Endothelial cell of umbilical vein (primary cell): ENCODE data around the gene HEBP1. TPM values are rescaled to one million over a fixed set of nuclear protein-coding genes. Genes with fewer than 3 reads are reported as not detected.

ENCODE experiments used
- BruUV-seq: library from RNA; stranded (reverse); fragments of 400-500 nt; replicated peaks from 2 replicates; lab custom pipeline; 2021; lab: Mats Ljungman, UMichigan
- CTCF ChIA-PET: fragments of 300-600, 350-600 bp; sonication (Branson Sonifier 250); formaldehyde crosslinking; loops from one replicate; lab custom pipeline; 2021; ENCODE audit warnings: antibody characterized with exemption, inconsistent platforms; lab: Charles Lee
- POLR2A ChIA-PET: fragments of 300-600, 350-600 bp; sonication (Branson Sonifier 250); formaldehyde crosslinking; loops from one replicate; lab custom pipeline; 2021; ENCODE audit warnings: antibody characterized with exemption, inconsistent platforms; lab: Charles Lee
- DNase-seq: peaks from one replicate; pipeline ENCODE4 v3.0.0-alpha.2; 2011; ENCODE audit warnings: low read depth, low spot score
- FAIRE-seq: peaks from 2 replicates; lab custom pipeline; 2011; peaks lifted over from hg19 to GRCh38; lab: Jason Lieb, UNC
- H2AFZ ChIP-seq: 2 replicates; pipeline ENCODE4 v1.6.0; 2012; ENCODE audit warnings: low read depth, low read length, control low read depth, inconsistent platforms
- H3K27ac ChIP-seq: 2 replicates; pipeline ENCODE4 v1.5.1; 2011; ENCODE audit warnings: low read depth, mild to moderate bottlenecking, control low read depth, low read length, moderate library complexity; ENCODE audit not compliant: insufficient read depth
- H3K27me3 ChIP-seq, 2 experiments: 2 replicates each; pipeline versions ENCODE4 v1.6.0 to v1.6.1; 2011; ENCODE audit warnings: low read length in 2 of 2, mixed read lengths in 1 of 2; ENCODE audit not compliant: control insufficient read depth in 2 of 2, insufficient read depth in 2 of 2
- H3K36me3 ChIP-seq, 2 experiments: 2 replicates in 1 of 2; 3 replicates in 1 of 2; pipeline ENCODE4 v1.5.1; 2011; ENCODE audit warnings: low read length in 2 of 2, mild to moderate bottlenecking in 1 of 2, moderate library complexity in 1 of 2; ENCODE audit not compliant: control insufficient read depth in 2 of 2, insufficient read depth in 2 of 2; ENCODE audit errors: extremely low read depth in 1 of 2
- H3K4me1 ChIP-seq: 3 replicates; pipeline ENCODE4 v1.5.1; 2011; ENCODE audit warnings: mild to moderate bottlenecking, low read length; ENCODE audit not compliant: control insufficient read depth, insufficient read depth; ENCODE audit errors: extremely low read depth
- H3K4me2 ChIP-seq: 2 replicates; pipeline ENCODE4 v1.6.1; 2011; ENCODE audit warnings: low read length, control low read depth, mixed read lengths; ENCODE audit not compliant: insufficient read depth
- H3K4me3 ChIP-seq, 3 experiments: fragments of 200-600 bp in 1 of 3; sonication (generic), shearing (Covaris generic) in 1 of 3; replicated peaks in 1 of 3; 2 replicates each; pipeline ENCODE4 v1.5.1; 2011 to 2016; ENCODE audit warnings: control low read depth in 3 of 3, low read length in 3 of 3, mild to moderate bottlenecking in 2 of 3, inconsistent platforms in 1 of 3, low read depth in 1 of 3, moderate library complexity in 1 of 3; ENCODE audit not compliant: insufficient read depth in 1 of 3
- H3K79me2 ChIP-seq: 2 replicates; pipeline ENCODE4 v1.6.0; 2012; ENCODE audit warnings: low read length, inconsistent platforms; ENCODE audit not compliant: control insufficient read depth, insufficient read depth
- H3K9ac ChIP-seq: replicated peaks from 2 replicates; pipeline ENCODE3; 2011; ENCODE audit warnings: low read length, control low read depth; ENCODE audit not compliant: insufficient read depth; ENCODE audit errors: extremely low read depth
- H3K9me1 ChIP-seq: replicated peaks from 3 replicates; pipeline ENCODE4 v1.6.0; 2011; ENCODE audit warnings: mild to moderate bottlenecking, low read length; ENCODE audit not compliant: control insufficient read depth, insufficient read depth; ENCODE audit errors: extremely low read depth
- H3K9me3 ChIP-seq: replicated peaks from 2 replicates; pipeline ENCODE4 v1.5.1; 2012; ENCODE audit warnings: low read length, inconsistent platforms; ENCODE audit not compliant: control insufficient read depth, insufficient read depth
- H4K20me1 ChIP-seq: replicated peaks from 2 replicates; pipeline ENCODE3; 2011; ENCODE audit warnings: mild to moderate bottlenecking, low read length; ENCODE audit not compliant: control insufficient read depth, insufficient read depth; ENCODE audit errors: extremely low read depth
- CTCF ChIP-seq, 2 donors: IDR thresholded peaks; 1 replicate in 1 of 2; 2 replicates in 1 of 2; pipeline ENCODE4 v1.5.1; 2011; ENCODE audit warnings: low read length in 2 of 2, mild to moderate bottlenecking in 2 of 2, moderate library complexity in 2 of 2, control low read depth in 1 of 2, inconsistent platforms in 1 of 2, low read depth in 1 of 2; ENCODE audit not compliant: insufficient read depth in 1 of 2; ENCODE audit errors: extremely low read depth in 1 of 2
- EZH2 ChIP-seq: IDR thresholded peaks from 2 replicates; pipeline ENCODE4 v1.6.1; 2012; ENCODE audit warnings: borderline replicate concordance, low read depth, mild to moderate bottlenecking, moderate library complexity, low read length, inconsistent platforms; ENCODE audit not compliant: severe bottlenecking
- POLR2AphosphoS5 ChIP-seq: IDR thresholded peaks from 2 replicates; pipeline ENCODE4 v1.6.1; 2012; ENCODE audit warnings: low read depth, mild to moderate bottlenecking, control low read depth, low read length, moderate library complexity; ENCODE audit not compliant: insufficient read depth
- dilution Hi-C: fragments of 300-500 bp; cut with MboI; formaldehyde crosslinking; loops from one replicate; pipeline ENCODE4 v1.15.0; 2019; ENCODE audit warnings: low sequenced_read_pairs; ENCODE audit not compliant: extremely low pct_ligation_motif_present
- intact Hi-C: fragments of 100-400 bp; cut with micrococcal nuclease; formaldehyde crosslinking; loops from one replicate; pipeline ENCODE4 v1.10.0; 2022
- polyA plus RNA-seq, 4 experiments: library from polyadenylated mRNA; depleted of rRNA in 3 of 4; stranded (reverse) in 3 of 4; unstranded in 1 of 4; fragments of >200 nt; gene quantifications; 2 replicates each; pipeline versions ENCODE4 v1.2.1 to v1.2.3, GENCODE V29; 2011 to 2012; ENCODE audit warnings: missing spikeins in 1 of 4
- total RNA-seq: library from RNA; stranded (reverse); gene quantifications from 2 replicates; pipeline ENCODE4 v1.2.3, GENCODE V29; 2021

The HEBP1 gene
- total and polyA plus RNA-seq, 2 donors (not counting 3 experiments of a cell fraction or from before 2014, with no cell fraction given), result 23.1 to 59.5 TPM

GRCh38 chr12:12986775-12987331 is 13.2 kb downstream of the HEBP1 start:
- no peak overlapping the region for H3K27ac ChIP-seq
- peaks cover 1% of the 10 kb centered on the region for H3K79me2 ChIP-seq
- DNase-seq (no peak), FAIRE-seq (no peak)
- H3K4me3 ChIP-seq, result no peak overlapping the region
- POLR2A ChIA-PET, result no interaction called here
- H3K27me3 ChIP-seq, result no peaks in the 10 kb centered on the region
- peaks cover 5 to 8% of the 10 kb centered on the region in 2 experiments for H3K36me3 ChIP-seq
- CTCF ChIA-PET, result interaction anchor here (1.1 to 11.7 kb wide), 10 partner anchors 10 to 264 kb away, joined by 3 to 159 read pairs (median 12); partner anchors contain the start of gene FAM234B
- H3K9me3 ChIP-seq, result no peaks in the 10 kb centered on the region
- intact Hi-C loops, result loop anchor here (1.0 kb wide), 1 partner anchor 247 kb away; no protein-coding TSS in a partner anchor
- no peak overlapping the region for H2AFZ ChIP-seq
- no peaks in the 10 kb centered on the region for H4K20me1 ChIP-seq
- no peak overlapping the region for H3K4me2 ChIP-seq
- no peaks in the 10 kb centered on the region for H3K9me1 ChIP-seq
- H3K4me1 ChIP-seq, result peaks cover 5% of the 10 kb centered on the region
- BruUV-seq, result no TSS peak
- TF ChIP-seq CTCF (IDR thresholded peaks at IDR 0.05; ENCODE audit: extremely low read depth in 1 of 2, insufficient read depth in 1 of 2, low read depth in 1 of 2, low read length in 2 of 2), result no peak
- TF ChIP-seq POLR2AphosphoS5, result no peak
- no peak for TF ChIP-seq EZH2
- dilution Hi-C loops, result loop anchor here (10.0 kb wide), 2 partner anchors 152 to 228 kb away; no protein-coding TSS in a partner anchor
- no peak overlapping the region for H3K9ac ChIP-seq
